ENCODE results near the gene PEMT. TPM values are rescaled to one million over a fixed set of nuclear protein-coding genes. Genes with fewer than 3 reads are reported as not detected.
A peak's percentile ranks its signal among the peaks of the same experiment; 100 is the strongest.

The PEMT gene
- total and polyA plus RNA-seq, 2 donors (not counting 1 experiment from before 2014, with no cell fraction given), result 18.0 to 18.6 TPM

DNA sequence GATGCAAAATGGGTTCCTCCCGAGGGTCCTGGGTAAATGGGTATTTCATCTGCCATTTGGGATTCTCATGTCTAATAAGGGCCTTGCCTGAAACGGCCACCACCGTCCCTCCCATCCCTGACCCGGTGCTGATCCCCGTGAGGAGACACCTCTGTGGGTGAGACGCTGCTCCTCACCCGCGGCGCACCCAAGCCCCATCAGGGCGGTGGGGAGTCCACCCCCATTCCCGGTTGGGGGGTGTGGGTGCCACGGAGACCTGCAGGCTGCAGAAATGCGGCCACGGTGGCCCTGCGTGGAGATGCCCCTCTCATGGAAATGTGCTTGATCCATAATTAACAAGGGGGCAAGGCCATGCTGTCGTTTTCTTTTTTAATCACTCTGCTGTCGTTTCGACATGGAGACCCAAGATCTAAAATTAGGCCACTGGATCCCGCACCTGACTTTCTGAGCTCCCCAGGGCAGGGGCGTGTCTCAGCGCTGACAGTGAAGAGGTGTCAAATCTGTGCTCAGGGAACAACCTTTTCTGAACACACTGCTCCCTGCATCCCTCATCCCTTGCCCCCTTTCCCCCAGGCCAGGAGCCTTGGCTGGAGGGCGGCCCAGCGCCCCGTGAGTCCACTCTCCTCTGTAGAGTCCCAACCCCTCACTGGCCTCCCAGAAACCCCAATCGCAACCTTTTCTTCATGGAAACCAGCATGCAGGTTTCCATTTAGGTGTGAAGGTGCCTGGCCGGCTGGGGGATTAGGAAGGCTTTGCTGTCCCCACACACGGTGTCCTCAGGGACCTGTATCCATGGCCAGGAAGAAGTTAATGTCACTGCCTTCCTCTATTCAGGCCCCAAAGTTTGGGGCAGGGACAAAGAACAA is 38.9 kb downstream of the PEMT start:
- no peaks in the 10 kb centered on the region for H3K9me3 ChIP-seq (ENCODE audit: control insufficient read depth, insufficient read depth, low read depth, low read length)
- no peaks in the 10 kb centered on the region for H3K79me2 ChIP-seq (ENCODE audit: control insufficient read depth, insufficient read depth, low read length)
- no peak for TF ChIP-seq EZH2 (IDR thresholded peaks at IDR 0.05; ENCODE audit: low read length, missing control alignments)
- no peak overlapping the region for H3K4me2 ChIP-seq (ENCODE audit: extremely low read depth, insufficient read depth, low read length)
- H2AFZ ChIP-seq (ENCODE audit: low read length), result no peak overlapping the region
- H3K36me3 ChIP-seq (ENCODE audit: control insufficient read depth, insufficient read depth, low read length), result no peaks in the 10 kb centered on the region
- no peak overlapping the region for H3K9ac ChIP-seq (ENCODE audit: insufficient read depth, low read length)
- H3K27me3 ChIP-seq (ENCODE audit: control insufficient read depth, insufficient read depth, low read length), result no peaks in the 10 kb centered on the region
- H4K20me1 ChIP-seq (ENCODE audit: control insufficient read depth, extremely low read depth, insufficient read depth, low read length), result no peaks in the 10 kb centered on the region
- DNase-seq (ENCODE audit: low read depth in 2 of 2), result no peak
- H3K27ac ChIP-seq (ENCODE audit: insufficient read depth, low read length), result no peak overlapping the region
- H3K4me3 ChIP-seq (replicated peaks in 1 of 4; ENCODE audit: control extremely low read depth in 1 of 4, insufficient read depth in 1 of 4, low read depth in 3 of 4, low read length in 4 of 4), result no peak overlapping the region
- H3K4me1 ChIP-seq (ENCODE audit: control insufficient read depth, extremely low read depth, insufficient read depth, low read length), result no peaks in the 10 kb centered on the region

DNA sequence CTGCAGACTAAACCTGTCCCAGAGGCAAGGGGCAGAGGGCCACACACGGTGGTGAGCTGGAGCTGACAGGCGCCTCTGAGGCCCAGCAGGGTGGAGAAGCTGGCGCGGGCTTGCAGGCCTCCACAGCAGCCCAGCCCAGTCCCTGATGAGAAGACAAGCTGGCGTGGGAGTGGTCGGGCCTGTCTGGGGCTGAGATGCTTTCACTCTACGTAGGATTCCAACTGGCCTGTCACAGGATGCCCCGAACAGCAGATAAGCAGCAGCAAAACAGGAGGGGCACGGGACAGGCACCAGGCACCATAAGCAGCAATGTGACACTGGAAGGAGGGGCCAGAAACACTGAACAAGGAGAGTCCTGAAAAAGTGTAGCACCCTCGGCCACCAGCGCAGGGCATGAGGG is 40.1 kb downstream of the PEMT start:
- no peak overlapping the region for H3K27ac ChIP-seq (ENCODE audit: insufficient read depth, low read length)
- no peaks in the 10 kb centered on the region for H3K79me2 ChIP-seq (ENCODE audit: control insufficient read depth, insufficient read depth, low read length)
- no peak overlapping the region for H2AFZ ChIP-seq (ENCODE audit: low read length)
- no peak overlapping the region for H3K4me2 ChIP-seq (ENCODE audit: extremely low read depth, insufficient read depth, low read length)
- peak in 1 of 2 donors; percentile 12 for DNase-seq (ENCODE audit: low read depth in 2 of 2)
- H3K27me3 ChIP-seq (ENCODE audit: control insufficient read depth, insufficient read depth, low read length), result no peaks in the 10 kb centered on the region
- H3K9me3 ChIP-seq (ENCODE audit: control insufficient read depth, insufficient read depth, low read depth, low read length), result no peaks in the 10 kb centered on the region
- H4K20me1 ChIP-seq (ENCODE audit: control insufficient read depth, extremely low read depth, insufficient read depth, low read length), result no peaks in the 10 kb centered on the region
- no peaks in the 10 kb centered on the region for H3K36me3 ChIP-seq (ENCODE audit: control insufficient read depth, insufficient read depth, low read length)
- H3K9ac ChIP-seq (ENCODE audit: insufficient read depth, low read length), result no peak overlapping the region
- TF ChIP-seq, protein P1, sequence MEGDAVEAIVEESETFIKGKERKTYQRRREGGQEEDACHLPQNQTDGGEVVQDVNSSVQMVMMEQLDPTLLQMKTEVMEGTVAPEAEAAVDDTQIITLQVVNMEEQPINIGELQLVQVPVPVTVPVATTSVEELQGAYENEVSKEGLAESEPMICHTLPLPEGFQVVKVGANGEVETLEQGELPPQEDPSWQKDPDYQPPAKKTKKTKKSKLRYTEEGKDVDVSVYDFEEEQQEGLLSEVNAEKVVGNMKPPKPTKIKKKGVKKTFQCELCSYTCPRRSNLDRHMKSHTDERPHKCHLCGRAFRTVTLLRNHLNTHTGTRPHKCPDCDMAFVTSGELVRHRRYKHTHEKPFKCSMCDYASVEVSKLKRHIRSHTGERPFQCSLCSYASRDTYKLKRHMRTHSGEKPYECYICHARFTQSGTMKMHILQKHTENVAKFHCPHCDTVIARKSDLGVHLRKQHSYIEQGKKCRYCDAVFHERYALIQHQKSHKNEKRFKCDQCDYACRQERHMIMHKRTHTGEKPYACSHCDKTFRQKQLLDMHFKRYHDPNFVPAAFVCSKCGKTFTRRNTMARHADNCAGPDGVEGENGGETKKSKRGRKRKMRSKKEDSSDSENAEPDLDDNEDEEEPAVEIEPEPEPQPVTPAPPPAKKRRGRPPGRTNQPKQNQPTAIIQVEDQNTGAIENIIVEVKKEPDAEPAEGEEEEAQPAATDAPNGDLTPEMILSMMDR (conservative IDR thresholded peaks at IDR 0.05 in 1 of 2, IDR thresholded peaks at IDR 0.05 in 1 of 2; ENCODE audit: low read depth in 1 of 2, low read length in 2 of 2), result no peak
- no peak for TF ChIP-seq EZH2 (IDR thresholded peaks at IDR 0.05; ENCODE audit: low read length, missing control alignments)
- no peaks in the 10 kb centered on the region for H3K4me1 ChIP-seq (ENCODE audit: control insufficient read depth, extremely low read depth, insufficient read depth, low read length)
- H3K4me3 ChIP-seq (replicated peaks in 1 of 4; ENCODE audit: control extremely low read depth in 1 of 4, insufficient read depth in 1 of 4, low read depth in 3 of 4, low read length in 4 of 4), result no peak overlapping the region

DNA sequence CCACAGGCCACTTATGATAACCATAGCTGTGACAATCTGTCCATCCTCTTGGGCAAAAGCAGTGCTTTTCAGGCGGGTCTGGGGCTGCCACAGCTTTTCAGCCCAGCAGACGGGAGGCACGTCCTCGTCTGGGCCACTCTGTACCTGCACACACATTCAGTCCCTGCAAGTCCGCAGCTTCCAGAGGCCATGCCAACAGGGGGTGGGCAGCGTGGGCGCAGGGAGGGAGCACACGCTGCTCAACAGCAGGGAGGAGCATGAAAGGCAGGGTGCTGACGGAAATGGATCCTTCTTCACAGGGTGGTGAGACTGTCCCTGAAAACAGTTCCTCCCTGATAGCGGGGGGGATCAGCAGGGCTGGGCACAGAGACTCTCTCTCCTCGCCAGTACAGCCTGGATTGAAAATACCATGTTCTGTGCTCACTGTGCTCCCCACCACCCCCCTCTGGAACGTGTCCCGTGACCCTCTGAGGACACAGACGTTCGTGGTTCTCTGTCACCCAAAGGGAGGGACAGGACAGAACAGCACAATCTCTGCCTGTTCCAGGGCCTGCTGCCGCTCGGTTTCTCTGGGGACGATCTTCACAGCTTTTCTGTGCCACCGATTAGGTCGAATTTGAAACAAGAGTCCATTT is 41.7 kb downstream of the PEMT start:
- Histone ChIP-seq H3K27ac (ENCODE audit: insufficient read depth, low read length) (no peak overlapping the region), H3K4me2 (ENCODE audit: extremely low read depth, insufficient read depth, low read length) (no peak overlapping the region), H3K4me3 (replicated peaks in 1 of 4; ENCODE audit: control extremely low read depth in 1 of 4, insufficient read depth in 1 of 4, low read depth in 3 of 4, low read length in 4 of 4) (no peak overlapping the region), H3K9ac (ENCODE audit: insufficient read depth, low read length) (no peak overlapping the region), H3K4me1 (ENCODE audit: control insufficient read depth, extremely low read depth, insufficient read depth, low read length) (no peaks in the 10 kb centered on the region), H4K20me1 (ENCODE audit: control insufficient read depth, extremely low read depth, insufficient read depth, low read length) (no peaks in the 10 kb centered on the region), H3K36me3 (ENCODE audit: control insufficient read depth, insufficient read depth, low read length) (no peaks in the 10 kb centered on the region), H3K27me3 (ENCODE audit: control insufficient read depth, insufficient read depth, low read length) (no peaks in the 10 kb centered on the region), H2AFZ (ENCODE audit: low read length) (no peak overlapping the region), H3K9me3 (ENCODE audit: control insufficient read depth, insufficient read depth, low read depth, low read length) (no peaks in the 10 kb centered on the region), H3K79me2 (ENCODE audit: control insufficient read depth, insufficient read depth, low read length) (no peaks in the 10 kb centered on the region)
- no peak for DNase-seq (ENCODE audit: low read depth in 2 of 2)
- TF ChIP-seq, protein P1 (conservative IDR thresholded peaks at IDR 0.05 in 1 of 2, IDR thresholded peaks at IDR 0.05 in 1 of 2; ENCODE audit: low read depth in 1 of 2, low read length in 2 of 2), result no peak
- TF ChIP-seq EZH2 (IDR thresholded peaks at IDR 0.05; ENCODE audit: low read length, missing control alignments), result no peak

All from fibroblast of lung (primary cell).